ENCODE data around the gene SERPINH1. TPM values are rescaled to one million over a fixed set of nuclear protein-coding genes. Genes with fewer than 3 reads are reported as not detected.

SERPINH1 gene
- total and polyA plus RNA-seq, 2 of the 13 experiments (the other 11 are each of a cell fraction or from before 2014, with no cell fraction given), result 83.6 to 83.8 TPM

DNA sequence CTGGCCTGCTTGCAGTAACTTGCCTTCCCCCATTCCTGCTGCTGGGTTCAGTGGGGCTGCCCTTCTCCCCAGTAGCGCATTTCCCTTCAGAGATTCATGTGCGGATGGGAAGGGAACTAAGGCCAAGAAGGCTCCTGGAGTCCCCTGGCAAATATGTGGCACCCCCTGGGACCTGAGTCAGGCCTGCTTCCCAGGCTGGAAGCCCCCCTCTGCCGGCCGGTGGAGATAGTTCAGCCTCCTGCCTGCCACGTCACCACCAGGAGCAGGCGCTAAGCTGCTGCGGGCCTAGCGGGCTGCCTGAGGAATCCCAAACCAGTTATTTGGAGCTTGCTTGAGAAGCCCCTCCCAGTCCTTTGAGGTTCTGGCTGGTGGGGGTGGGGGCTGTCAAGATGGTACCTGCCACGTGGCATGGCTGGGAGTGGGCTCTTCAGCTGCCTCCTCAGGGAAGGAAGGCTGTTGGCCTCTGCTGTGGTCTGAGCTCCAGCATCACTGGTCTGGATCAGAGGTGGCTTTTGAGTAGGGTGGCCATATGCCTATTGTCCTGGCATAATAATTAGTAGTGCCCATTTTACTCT, 2.0 kb downstream of the SERPINH1 start (continued):
- TF ChIP-seq, protein P1, sequence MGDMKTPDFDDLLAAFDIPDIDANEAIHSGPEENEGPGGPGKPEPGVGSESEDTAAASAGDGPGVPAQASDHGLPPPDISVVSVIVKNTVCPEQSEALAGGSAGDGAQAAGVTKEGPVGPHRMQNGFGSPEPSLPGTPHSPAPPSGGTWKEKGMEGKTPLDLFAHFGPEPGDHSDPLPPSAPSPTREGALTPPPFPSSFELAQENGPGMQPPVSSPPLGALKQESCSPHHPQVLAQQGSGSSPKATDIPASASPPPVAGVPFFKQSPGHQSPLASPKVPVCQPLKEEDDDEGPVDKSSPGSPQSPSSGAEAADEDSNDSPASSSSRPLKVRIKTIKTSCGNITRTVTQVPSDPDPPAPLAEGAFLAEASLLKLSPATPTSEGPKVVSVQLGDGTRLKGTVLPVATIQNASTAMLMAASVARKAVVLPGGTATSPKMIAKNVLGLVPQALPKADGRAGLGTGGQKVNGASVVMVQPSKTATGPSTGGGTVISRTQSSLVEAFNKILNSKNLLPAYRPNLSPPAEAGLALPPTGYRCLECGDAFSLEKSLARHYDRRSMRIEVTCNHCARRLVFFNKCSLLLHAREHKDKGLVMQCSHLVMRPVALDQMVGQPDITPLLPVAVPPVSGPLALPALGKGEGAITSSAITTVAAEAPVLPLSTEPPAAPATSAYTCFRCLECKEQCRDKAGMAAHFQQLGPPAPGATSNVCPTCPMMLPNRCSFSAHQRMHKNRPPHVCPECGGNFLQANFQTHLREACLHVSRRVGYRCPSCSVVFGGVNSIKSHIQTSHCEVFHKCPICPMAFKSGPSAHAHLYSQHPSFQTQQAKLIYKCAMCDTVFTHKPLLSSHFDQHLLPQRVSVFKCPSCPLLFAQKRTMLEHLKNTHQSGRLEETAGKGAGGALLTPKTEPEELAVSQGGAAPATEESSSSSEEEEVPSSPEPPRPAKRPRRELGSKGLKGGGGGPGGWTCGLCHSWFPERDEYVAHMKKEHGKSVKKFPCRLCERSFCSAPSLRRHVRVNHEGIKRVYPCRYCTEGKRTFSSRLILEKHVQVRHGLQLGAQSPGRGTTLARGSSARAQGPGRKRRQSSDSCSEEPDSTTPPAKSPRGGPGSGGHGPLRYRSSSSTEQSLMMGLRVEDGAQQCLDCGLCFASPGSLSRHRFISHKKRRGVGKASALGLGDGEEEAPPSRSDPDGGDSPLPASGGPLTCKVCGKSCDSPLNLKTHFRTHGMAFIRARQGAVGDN (CRISPR knock-in tag; IDR thresholded peaks at IDR 0.05), result peak; percentile 86
- TF ChIP-seq, protein P2, sequence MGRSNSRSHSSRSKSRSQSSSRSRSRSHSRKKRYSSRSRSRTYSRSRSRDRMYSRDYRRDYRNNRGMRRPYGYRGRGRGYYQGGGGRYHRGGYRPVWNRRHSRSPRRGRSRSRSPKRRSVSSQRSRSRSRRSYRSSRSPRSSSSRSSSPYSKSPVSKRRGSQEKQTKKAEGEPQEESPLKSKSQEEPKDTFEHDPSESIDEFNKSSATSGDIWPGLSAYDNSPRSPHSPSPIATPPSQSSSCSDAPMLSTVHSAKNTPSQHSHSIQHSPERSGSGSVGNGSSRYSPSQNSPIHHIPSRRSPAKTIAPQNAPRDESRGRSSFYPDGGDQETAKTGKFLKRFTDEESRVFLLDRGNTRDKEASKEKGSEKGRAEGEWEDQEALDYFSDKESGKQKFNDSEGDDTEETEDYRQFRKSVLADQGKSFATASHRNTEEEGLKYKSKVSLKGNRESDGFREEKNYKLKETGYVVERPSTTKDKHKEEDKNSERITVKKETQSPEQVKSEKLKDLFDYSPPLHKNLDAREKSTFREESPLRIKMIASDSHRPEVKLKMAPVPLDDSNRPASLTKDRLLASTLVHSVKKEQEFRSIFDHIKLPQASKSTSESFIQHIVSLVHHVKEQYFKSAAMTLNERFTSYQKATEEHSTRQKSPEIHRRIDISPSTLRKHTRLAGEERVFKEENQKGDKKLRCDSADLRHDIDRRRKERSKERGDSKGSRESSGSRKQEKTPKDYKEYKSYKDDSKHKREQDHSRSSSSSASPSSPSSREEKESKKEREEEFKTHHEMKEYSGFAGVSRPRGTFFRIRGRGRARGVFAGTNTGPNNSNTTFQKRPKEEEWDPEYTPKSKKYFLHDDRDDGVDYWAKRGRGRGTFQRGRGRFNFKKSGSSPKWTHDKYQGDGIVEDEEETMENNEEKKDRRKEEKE (IDR thresholded peaks at IDR 0.05), result no peak
- TF ChIP-seq ZNF747 (CRISPR knock-in tag; IDR thresholded peaks at IDR 0.05; ENCODE audit: borderline replicate concordance) (0 out of 2 replicates have a peak, but pooled peaks have one; percentile 50), PHF5A (CRISPR knock-in tag; IDR thresholded peaks at IDR 0.05; ENCODE audit: low read depth, unreplicated experiment) (no peak), RBFOX2 (IDR thresholded peaks at IDR 0.05; ENCODE audit: low read depth, low read length) (peak; percentile 32; the same call in 1 of the 2 replicates), THYN1 (CRISPR knock-in tag; IDR thresholded peaks at IDR 0.05; ENCODE audit: borderline replicate concordance, low read depth) (no peak), ZNF615 (CRISPR knock-in tag; IDR thresholded peaks at IDR 0.05; ENCODE audit: borderline replicate concordance) (no peak), KDM3A (CRISPR knock-in tag; IDR thresholded peaks at IDR 0.05; ENCODE audit: low read depth) (no peak), TAF15 (IDR thresholded peaks at IDR 0.05; ENCODE audit: low read depth, low read length, poor library complexity, severe bottlenecking) (no peak), ELF3 (CRISPR knock-in tag; IDR thresholded peaks at IDR 0.05) (no peak), MYC (CRISPR knock-in tag; IDR thresholded peaks at IDR 0.05; ENCODE audit: borderline replicate concordance) (peak; percentile 34; the same call in 1 of the 2 replicates), CAMTA2 (CRISPR knock-in tag; IDR thresholded peaks at IDR 0.05; ENCODE audit: borderline replicate concordance) (no peak), ZNF3 (CRISPR knock-in tag; IDR thresholded peaks at IDR 0.05) (no peak), CENPT (CRISPR knock-in tag; IDR thresholded peaks at IDR 0.05; ENCODE audit: low read depth) (no peak), NCOA5 (CRISPR knock-in tag; IDR thresholded peaks at IDR 0.05) (no peak), PHF21A (CRISPR knock-in tag; IDR thresholded peaks at IDR 0.05) (no peak), ZNF672 (CRISPR knock-in tag; IDR thresholded peaks at IDR 0.05) (no peak)
- TF ChIP-seq, protein P3, sequence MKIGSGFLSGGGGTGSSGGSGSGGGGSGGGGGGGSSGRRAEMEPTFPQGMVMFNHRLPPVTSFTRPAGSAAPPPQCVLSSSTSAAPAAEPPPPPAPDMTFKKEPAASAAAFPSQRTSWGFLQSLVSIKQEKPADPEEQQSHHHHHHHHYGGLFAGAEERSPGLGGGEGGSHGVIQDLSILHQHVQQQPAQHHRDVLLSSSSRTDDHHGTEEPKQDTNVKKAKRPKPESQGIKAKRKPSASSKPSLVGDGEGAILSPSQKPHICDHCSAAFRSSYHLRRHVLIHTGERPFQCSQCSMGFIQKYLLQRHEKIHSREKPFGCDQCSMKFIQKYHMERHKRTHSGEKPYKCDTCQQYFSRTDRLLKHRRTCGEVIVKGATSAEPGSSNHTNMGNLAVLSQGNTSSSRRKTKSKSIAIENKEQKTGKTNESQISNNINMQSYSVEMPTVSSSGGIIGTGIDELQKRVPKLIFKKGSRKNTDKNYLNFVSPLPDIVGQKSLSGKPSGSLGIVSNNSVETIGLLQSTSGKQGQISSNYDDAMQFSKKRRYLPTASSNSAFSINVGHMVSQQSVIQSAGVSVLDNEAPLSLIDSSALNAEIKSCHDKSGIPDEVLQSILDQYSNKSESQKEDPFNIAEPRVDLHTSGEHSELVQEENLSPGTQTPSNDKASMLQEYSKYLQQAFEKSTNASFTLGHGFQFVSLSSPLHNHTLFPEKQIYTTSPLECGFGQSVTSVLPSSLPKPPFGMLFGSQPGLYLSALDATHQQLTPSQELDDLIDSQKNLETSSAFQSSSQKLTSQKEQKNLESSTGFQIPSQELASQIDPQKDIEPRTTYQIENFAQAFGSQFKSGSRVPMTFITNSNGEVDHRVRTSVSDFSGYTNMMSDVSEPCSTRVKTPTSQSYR (CRISPR knock-in tag; IDR thresholded peaks at IDR 0.05; ENCODE audit: borderline replicate concordance), result 0 out of 2 replicates have a peak, but pooled peaks have one; percentile 14
- TF ChIP-seq, protein P4, sequence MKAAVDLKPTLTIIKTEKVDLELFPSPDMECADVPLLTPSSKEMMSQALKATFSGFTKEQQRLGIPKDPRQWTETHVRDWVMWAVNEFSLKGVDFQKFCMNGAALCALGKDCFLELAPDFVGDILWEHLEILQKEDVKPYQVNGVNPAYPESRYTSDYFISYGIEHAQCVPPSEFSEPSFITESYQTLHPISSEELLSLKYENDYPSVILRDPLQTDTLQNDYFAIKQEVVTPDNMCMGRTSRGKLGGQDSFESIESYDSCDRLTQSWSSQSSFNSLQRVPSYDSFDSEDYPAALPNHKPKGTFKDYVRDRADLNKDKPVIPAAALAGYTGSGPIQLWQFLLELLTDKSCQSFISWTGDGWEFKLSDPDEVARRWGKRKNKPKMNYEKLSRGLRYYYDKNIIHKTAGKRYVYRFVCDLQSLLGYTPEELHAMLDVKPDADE (CRISPR knock-in tag; IDR thresholded peaks at IDR 0.05), result no peak

Measured in HepG2 (cell line).